HepG2 (cell line): ENCODE data around the gene PHKA2. TPM values are rescaled to one million over a fixed set of nuclear protein-coding genes. Genes with fewer than 3 reads are reported as not detected.

Experiments used
- ATAC-seq: fragments of 200-7000 bp; cut with Tn5 transposase; 3 replicates; pipeline ENCODE4 v1.9.1; 2020; ENCODE audit warnings: mild to moderate bottlenecking, moderate library complexity
- BruUV-seq: library from RNA; stranded (reverse); fragments of 400-500 nt; replicated peaks from 2 replicates; lab custom pipeline; 2021; lab: Mats Ljungman, UMichigan
- CTCF ChIA-PET: fragments of 300-600 bp; formaldehyde crosslinking; extraction: SDS; loops from one replicate; lab custom pipeline; 2021; ENCODE audit warnings: low total read pairs, inconsistent platforms, low intra/inter-chr PET ratio; lab: Yijun Ruan, JAX
- POLR2A ChIA-PET: fragments of 350-600 bp; sonication (Branson Sonifier 250); formaldehyde crosslinking; loops from one replicate; lab custom pipeline; 2020; ENCODE audit warnings: antibody characterized with exemption, inconsistent platforms; lab: Yijun Ruan, JAX
- DNase-seq: peaks from one replicate; pipeline ENCODE4 v3.0.0-alpha.2; 2015; ENCODE audit warnings: low spot score
- FAIRE-seq: peaks from 3 replicates; lab custom pipeline; 2011; peaks lifted over from hg19 to GRCh38; lab: Jason Lieb, UNC
- H2AFZ ChIP-seq: one replicate; pipeline ENCODE4 v1.6.1; 2011; ENCODE audit warnings: low read length, inconsistent platforms
- H3K27ac ChIP-seq: fragments of 300-600 bp; 3 replicates; pipeline ENCODE4 v1.8.0; 2011; ENCODE audit warnings: mixed run types, mild to moderate bottlenecking, mixed read lengths, low read length, inconsistent platforms; ENCODE audit not compliant: insufficient read depth; ENCODE audit errors: extremely low read length
- H3K27me3 ChIP-seq, 2 experiments: fragments of 200-600 bp in 1 of 2; 2 replicates in 1 of 2; 3 replicates in 1 of 2; pipeline versions ENCODE4 v1.6.0 to v1.8.0; 2011; ENCODE audit warnings: low read length in 2 of 2, mild to moderate bottlenecking in 2 of 2, moderate library complexity in 2 of 2, inconsistent platforms in 1 of 2; ENCODE audit not compliant: insufficient read depth in 2 of 2, control insufficient read depth in 1 of 2
- H3K36me3 ChIP-seq, 2 experiments: fragments of 200-600 bp in 1 of 2; replicated peaks in 1 of 2; 2 replicates in 1 of 2; 3 replicates in 1 of 2; pipeline versions ENCODE4 v1.5.1 to v1.8.0; 2011; ENCODE audit warnings: low read length in 2 of 2, inconsistent platforms in 1 of 2; ENCODE audit not compliant: insufficient read depth in 2 of 2, control insufficient read depth in 1 of 2
- H3K4me1 ChIP-seq: 2 replicates; pipeline ENCODE4 v1.5.1; 2012; ENCODE audit warnings: low read length, inconsistent platforms; ENCODE audit not compliant: insufficient read depth
- H3K4me2 ChIP-seq: 2 replicates; pipeline ENCODE4 v1.6.0; 2011; ENCODE audit warnings: low read depth, low read length, inconsistent platforms
- H3K4me3 ChIP-seq, 3 experiments: fragments of 200-600 bp in 1 of 3; sonication (generic), shearing (Covaris generic) in 1 of 3; replicated peaks in 1 of 3; 2 replicates each; pipeline ENCODE4 v1.5.1; 2011 to 2016; ENCODE audit warnings: low read length in 3 of 3, inconsistent platforms in 2 of 3, low read depth in 2 of 3, mild to moderate bottlenecking in 2 of 3, control low read depth in 1 of 3, mixed read lengths in 1 of 3; ENCODE audit not compliant: insufficient read depth in 1 of 3
- H3K79me2 ChIP-seq: one replicate; pipeline ENCODE4 v1.6.1; 2011; ENCODE audit warnings: low read length, inconsistent platforms; ENCODE audit not compliant: insufficient read depth
- H3K9ac ChIP-seq: 2 replicates; pipeline ENCODE4 v1.6.0; 2011; ENCODE audit warnings: mild to moderate bottlenecking, low read depth, low read length, inconsistent platforms; ENCODE audit not compliant: insufficient read depth
- H3K9me3 ChIP-seq: 2 replicates; pipeline ENCODE4 v1.5.1; 2012; ENCODE audit warnings: mild to moderate bottlenecking, low read length
- H4K20me1 ChIP-seq: 2 replicates; pipeline ENCODE4 v1.6.0; 2011; ENCODE audit warnings: inconsistent platforms, mild to moderate bottlenecking, low read length, moderate library complexity; ENCODE audit not compliant: insufficient read depth
- ARID2 ChIP-seq: sonication (generic); formaldehyde crosslinking; IDR thresholded peaks from 2 replicates; pipeline ENCODE4 v1.8.1; 2022; ENCODE audit warnings: mild to moderate bottlenecking, missing genetic modification reagents, borderline replicate concordance
- BCLAF1 ChIP-seq: fragments of 450-650 bp; IDR thresholded peaks from 2 replicates; pipeline ENCODE4 v1.6.1; 2017; ENCODE audit warnings: mild to moderate bottlenecking
- HDAC1 ChIP-seq: sonication (generic); formaldehyde crosslinking; IDR thresholded peaks from 2 replicates; pipeline ENCODE4 v1.5.1; 2020; ENCODE audit warnings: mild to moderate bottlenecking, missing genetic modification reagents
- ONECUT2 ChIP-seq: sonication (generic); formaldehyde crosslinking; IDR thresholded peaks from 2 replicates; pipeline ENCODE4 v1.4.0; 2020; ENCODE audit warnings: missing genetic modification reagents
- SIN3B ChIP-seq: fragments of 150-350 bp; IDR thresholded peaks from 2 replicates; pipeline ENCODE4 v1.6.1; 2014; ENCODE audit warnings: low read length
- SKIL ChIP-seq: sonication (generic); formaldehyde crosslinking; IDR thresholded peaks from 2 replicates; pipeline ENCODE4 v1.8.0; 2022; ENCODE audit warnings: missing genetic modification reagents, mild to moderate bottlenecking, moderate library complexity, borderline replicate concordance
- SP2 ChIP-seq: sonication (generic); formaldehyde crosslinking; IDR thresholded peaks from 2 replicates; pipeline ENCODE4 v1.5.1; 2020; ENCODE audit warnings: mild to moderate bottlenecking, missing genetic modification reagents
- TRIM22 ChIP-seq: fragments of 450-650 bp; IDR thresholded peaks from 2 replicates; pipeline ENCODE4 v1.6.1; 2017
- ZBTB10 ChIP-seq: sonication (generic); formaldehyde crosslinking; IDR thresholded peaks from 2 replicates; pipeline ENCODE4 v1.4.0; 2020; ENCODE audit warnings: missing genetic modification reagents, borderline replicate concordance
- ZNF160 ChIP-seq: sonication (generic); formaldehyde crosslinking; IDR thresholded peaks from 2 replicates; pipeline ENCODE4 v1.8.0; 2022; ENCODE audit warnings: mild to moderate bottlenecking, inconsistent platforms, missing genetic modification reagents
- ZNF720 ChIP-seq: sonication (generic); formaldehyde crosslinking; IDR thresholded peaks from 2 replicates; pipeline ENCODE4 v1.4.0; 2020; ENCODE audit warnings: missing genetic modification reagents
- ZXDC ChIP-seq: sonication (generic); formaldehyde crosslinking; IDR thresholded peaks from 2 replicates; pipeline ENCODE4 v1.5.0; 2020; ENCODE audit warnings: mild to moderate bottlenecking, missing genetic modification reagents
- WGBS: methylation state at CpG from one replicate; pipeline ENCODE4 v1.1.6; 2017; ENCODE audit warnings: low lambda C conversion rate; 5-methylcytosine and 5-hydroxymethylcytosine counted together
- in situ Hi-C: cut with HindIII; loops from 2 replicates; pipeline ENCODE4 v1.10.0; 2017; ENCODE audit warnings: low pct_unique_long_range_greater_than_20kb; ENCODE audit not compliant: extremely low pct_ligation_motif_present
- intact Hi-C: fragments of 100-400 bp; cut with micrococcal nuclease; formaldehyde crosslinking; loops from one replicate; pipeline ENCODE4 v1.10.0; 2022; ENCODE audit not compliant: unreplicated experiment
- polyA plus RNA-seq, 8 experiments: library from polyadenylated mRNA; depleted of rRNA in 3 of 8; stranded (reverse) in 7 of 8; unstranded in 1 of 8; fragments of >200 nt; fragmentation: Illumina TruSeq in 4 of 8; extraction: Trizol in 4 of 8; gene quantifications; 2 replicates each; pipeline versions ENCODE4 v1.2.1 to v1.2.3, GENCODE V29; 2011 to 2016; ENCODE audit warnings: low read depth in 4 of 8, missing spikeins in 1 of 8, mixed read lengths in 1 of 8; ENCODE audit not compliant: insufficient read depth in 1 of 8
- total RNA-seq, 5 experiments: library from RNA; depleted of rRNA; stranded (reverse); fragments of >200 nt; fragmentation: Illumina TruSeq; extraction: Trizol; gene quantifications; 2 replicates each; pipeline ENCODE4 v1.2.3, GENCODE V29; 2016; ENCODE audit warnings: low read depth in 1 of 5

The PHKA2 gene
- total and polyA plus RNA-seq, 2 of the 13 experiments (the other 11 are each of a cell fraction or from before 2014, with no cell fraction given): 20.5 to 273 TPM

- ChIA-PET POLR2A (no interaction called here), CTCF (no interaction called here)
- no peaks in the 10 kb centered on the region for H3K4me1 ChIP-seq
- H3K9me3 ChIP-seq: no peaks in the 10 kb centered on the region
- no peak overlapping the region for H3K4me2 ChIP-seq
- no peak for ATAC-seq
- in situ Hi-C loops (no loop called here), intact Hi-C loops (no loop called here)
- no peaks in the 10 kb centered on the region for H3K79me2 ChIP-seq
- no peak overlapping the region for H3K27ac ChIP-seq
- no TSS peak for BruUV-seq
- 47% methylated on average over 3 of the region's 3 CpGs for WGBS
- no peaks in the 10 kb centered on the region for H4K20me1 ChIP-seq
- no peak for FAIRE-seq
- no peaks in the 10 kb centered on the region for H3K27me3 ChIP-seq
- H3K4me3 ChIP-seq: no peak overlapping the region
- H2AFZ ChIP-seq: no peak overlapping the region
- H3K9ac ChIP-seq: no peak overlapping the region
- no peak for DNase-seq
- H3K36me3 ChIP-seq: no peaks in the 10 kb centered on the region
- TF ChIP-seq ARID2 (CRISPR knock-in tag) (no peak), ZNF720 (no peak), HDAC1 (CRISPR knock-in tag) (no peak), ZBTB10 (CRISPR knock-in tag) (no peak), SP2 (no peak), SIN3B (no peak), ONECUT2 (CRISPR knock-in tag) (no peak), BCLAF1 (no peak), ZXDC (CRISPR knock-in tag) (no peak), ZNF160 (CRISPR knock-in tag) (no peak), SKIL (CRISPR knock-in tag) (no peak), TRIM22 (no peak)
Measured at GRCh38 chrX:19030805-19031204, 46.9 kb upstream of the PHKA2 start.
